T-helper 22 cell (primary cell): Measurements from ENCODE around the gene VWA1.
"Not testable (repeated sequence)": the region's sequence is repeated elsewhere in the genome, so short reads cannot be mapped to it uniquely, and the experiment has no call there.

ENCODE experiments used
- DNase-seq: peaks from one replicate; pipeline ENCODE4 v3.0.0-alpha.2; 2020; ENCODE audit warnings: low read depth

The VWA1 gene

GRCh38 chr1:1422465-1423244 lies 12.8 kb upstream of the VWA1 start:
- DNase-seq = no peak

GRCh38 chr1:1423245-1423597 lies 12.3 kb upstream of the VWA1 start:
- no peak for DNase-seq

- no peak for DNase-seq
Measured at GRCh38 chr1:1424707-1425106, 10.8 kb upstream of the VWA1 start.

GRCh38 chr1:1425426-1425752 lies 10.1 kb upstream of the VWA1 start:
- DNase-seq = no peak

GRCh38 chr1:1425753-1426495 lies 9.6 kb upstream of the VWA1 start:
- no peak for DNase-seq

- DNase-seq = no peak
Measured at GRCh38 chr1:1426496-1427105, 8.9 kb upstream of the VWA1 start.

GRCh38 chr1:1427106-1427819 lies 8.2 kb upstream of the VWA1 start:
- DNase-seq = no peak

GRCh38 chr1:1427820-1428148 lies 7.7 kb upstream of the VWA1 start:
- DNase-seq = no peak

GRCh38 chr1:1428174-1428573 lies 7.3 kb upstream of the VWA1 start:
- DNase-seq = no peak

GRCh38 chr1:1428967-1429366 lies 6.5 kb upstream of the VWA1 start:
- not testable (repeated sequence) for DNase-seq

- no peak for DNase-seq
Measured at GRCh38 chr1:1429671-1430073, 5.8 kb upstream of the VWA1 start.

- no peak for DNase-seq
Measured at GRCh38 chr1:1430114-1430982, 5.1 kb upstream of the VWA1 start.

GRCh38 chr1:1430992-1431844 lies 4.3 kb upstream of the VWA1 start:
- no peak for DNase-seq

- DNase-seq = no peak
Measured at GRCh38 chr1:1431845-1432273, 3.6 kb upstream of the VWA1 start.

GRCh38 chr1:1432274-1432950 lies 3.1 kb upstream of the VWA1 start:
- no peak for DNase-seq

- DNase-seq = no peak
Measured at GRCh38 chr1:1432951-1433803, 2.3 kb upstream of the VWA1 start.

- DNase-seq = no peak
Measured at GRCh38 chr1:1433804-1434130, 1.7 kb upstream of the VWA1 start.

- DNase-seq = no peak
Measured at GRCh38 chr1:1434131-1434823, 1.2 kb upstream of the VWA1 start.

GRCh38 chr1:1434824-1435105 lies 725 bp upstream of the VWA1 start:
- no peak for DNase-seq
